Stimulated activated memory B cell treated with anti-CD40 and anti-IgM and Interleukin-4, amounts not matched to agents 10 μg/mL and 1 μg/mL and 100 μg/mL, for 72 hours (primary cell): Measurements from ENCODE around the gene KRTAP10-1.

Source experiments
- ATAC-seq: fragments of 150-1000 bp; cut with Tn5 transposase; 2 replicates; pipeline ENCODE4 v1.10.0; 2021
- H3K27ac Mint-ChIP-seq: one replicate; pipeline ENCODE4 v1.8.0; 2022; ENCODE audit warnings: mild to moderate bottlenecking, mixed read lengths
- H3K27me3 Mint-ChIP-seq: one replicate; pipeline ENCODE4 v1.8.0; 2022; ENCODE audit warnings: mixed read lengths
- H3K36me3 Mint-ChIP-seq: one replicate; pipeline ENCODE4 v1.8.0; 2022; ENCODE audit warnings: mixed read lengths
- H3K4me1 Mint-ChIP-seq: one replicate; pipeline ENCODE4 v1.8.0; 2022; ENCODE audit warnings: mixed read lengths
- H3K4me3 Mint-ChIP-seq: one replicate; pipeline ENCODE4 v1.8.0; 2022; ENCODE audit warnings: mild to moderate bottlenecking, moderate library complexity, mixed read lengths
- H3K9me3 Mint-ChIP-seq: one replicate; pipeline ENCODE4 v1.8.0; 2022; ENCODE audit warnings: mixed read lengths

The KRTAP10-1 gene

DNA sequence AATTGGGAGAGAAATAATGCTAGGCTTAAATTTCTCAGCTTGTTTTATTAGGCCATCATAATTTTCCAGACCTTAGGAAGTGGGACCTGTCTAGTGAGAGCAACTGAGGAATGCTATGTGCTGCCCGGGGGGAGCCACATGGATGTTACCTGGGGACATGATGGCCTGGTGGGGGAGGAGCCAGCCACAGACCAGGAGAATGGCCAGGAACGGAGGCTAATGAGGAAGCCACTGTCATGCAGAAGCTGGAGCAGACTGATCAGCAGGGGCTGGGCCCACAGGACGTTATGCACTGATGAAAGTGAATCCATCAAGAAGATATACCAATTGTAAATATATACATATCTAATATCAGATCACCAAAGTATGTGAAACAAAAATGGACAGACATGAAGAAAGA, 4.6 kb upstream of the KRTAP10-1 start:
- Mint-ChIP-seq H3K4me3 (no peak overlapping the region), H3K27me3 (peaks cover 41% of the 10 kb centered on the region), H3K27ac (no peak overlapping the region), H3K4me1 (peaks cover 9% of the 10 kb centered on the region), H3K9me3 (peaks cover 18% of the 10 kb centered on the region), H3K36me3 (peaks cover 12% of the 10 kb centered on the region)
- ATAC-seq: no peak

DNA sequence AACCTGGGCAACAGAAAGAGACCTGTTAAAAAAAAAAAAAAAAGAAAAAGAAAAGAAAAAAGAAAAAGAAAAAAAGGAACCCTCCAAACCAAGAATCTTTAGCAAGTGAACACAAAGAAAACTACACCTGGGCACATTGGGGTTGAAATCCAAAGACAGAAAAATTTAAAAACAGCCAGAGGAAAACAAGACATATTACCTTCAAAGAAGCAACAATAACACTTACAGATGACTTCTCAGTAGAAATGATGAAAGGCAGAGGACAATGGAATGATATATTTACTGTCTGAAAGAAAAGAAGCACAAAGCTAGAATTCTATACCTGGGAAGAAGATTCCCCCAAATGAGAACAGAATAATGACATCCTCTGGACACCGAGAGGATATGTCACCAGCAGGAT, 2.7 kb upstream of the KRTAP10-1 start:
- Mint-ChIP-seq H3K9me3 (peaks cover 17% of the 10 kb centered on the region), H3K4me1 (peaks cover 7% of the 10 kb centered on the region), H3K4me3 (no peak overlapping the region), H3K36me3 (peaks cover 12% of the 10 kb centered on the region), H3K27ac (no peak overlapping the region), H3K27me3 (peaks cover 41% of the 10 kb centered on the region)
- ATAC-seq: no peak

DNA sequence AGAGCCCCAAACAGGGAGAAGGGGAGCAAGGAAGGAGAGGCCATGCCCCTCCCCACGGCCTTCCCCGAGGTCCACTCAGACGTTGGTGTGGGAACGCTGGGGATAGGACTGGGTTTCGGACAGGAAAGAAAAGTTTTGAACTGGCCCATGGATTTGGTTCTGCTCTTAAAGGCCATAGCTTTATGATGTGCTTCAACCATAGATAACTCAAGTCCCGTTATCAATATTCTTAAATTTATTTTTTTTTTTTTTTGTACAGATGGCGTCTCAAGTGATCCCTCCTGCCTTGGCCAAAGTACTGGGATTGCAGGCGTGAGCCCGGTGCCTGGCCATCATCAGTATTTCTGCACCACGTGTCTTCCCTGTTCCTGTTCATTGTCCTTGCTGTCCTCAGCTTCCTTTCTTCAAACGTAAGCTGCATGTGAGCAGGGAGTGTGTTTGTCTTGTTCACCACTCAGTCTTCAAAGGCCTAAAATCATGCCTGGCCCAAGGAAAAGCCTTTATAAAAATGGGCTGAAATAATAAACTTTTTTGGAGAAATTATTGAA, 820 bp upstream of the KRTAP10-1 start:
- Mint-ChIP-seq H3K27ac (no peak overlapping the region), H3K27me3 (peaks cover 37% of the 10 kb centered on the region), H3K4me3 (no peak overlapping the region), H3K4me1 (no peaks in the 10 kb centered on the region), H3K9me3 (peaks cover 5% of the 10 kb centered on the region), H3K36me3 (no peaks in the 10 kb centered on the region)
- no peak for ATAC-seq

DNA sequence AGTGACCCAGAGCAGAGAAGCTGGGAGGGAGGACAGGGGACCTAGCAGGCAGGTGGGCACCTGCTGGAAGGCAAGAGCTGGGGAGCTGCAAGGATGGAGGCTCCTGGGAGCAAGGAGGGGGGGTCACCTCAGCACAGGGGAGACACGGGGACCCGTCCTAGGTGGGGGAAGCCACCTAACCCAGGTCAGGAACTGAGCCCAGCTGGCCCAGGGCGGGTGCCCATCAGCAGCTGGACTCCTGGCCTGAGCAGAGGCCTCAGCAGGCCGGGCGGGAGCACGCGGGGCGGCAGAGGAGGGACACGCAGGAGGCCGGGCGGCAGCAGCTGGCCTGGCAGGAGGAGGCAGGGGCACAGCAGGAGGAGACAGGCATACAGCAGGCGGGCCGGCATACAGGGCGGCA, 949 bp downstream of the KRTAP10-1 start:
- H3K27me3 Mint-ChIP-seq: peaks cover 37% of the 10 kb centered on the region

DNA sequence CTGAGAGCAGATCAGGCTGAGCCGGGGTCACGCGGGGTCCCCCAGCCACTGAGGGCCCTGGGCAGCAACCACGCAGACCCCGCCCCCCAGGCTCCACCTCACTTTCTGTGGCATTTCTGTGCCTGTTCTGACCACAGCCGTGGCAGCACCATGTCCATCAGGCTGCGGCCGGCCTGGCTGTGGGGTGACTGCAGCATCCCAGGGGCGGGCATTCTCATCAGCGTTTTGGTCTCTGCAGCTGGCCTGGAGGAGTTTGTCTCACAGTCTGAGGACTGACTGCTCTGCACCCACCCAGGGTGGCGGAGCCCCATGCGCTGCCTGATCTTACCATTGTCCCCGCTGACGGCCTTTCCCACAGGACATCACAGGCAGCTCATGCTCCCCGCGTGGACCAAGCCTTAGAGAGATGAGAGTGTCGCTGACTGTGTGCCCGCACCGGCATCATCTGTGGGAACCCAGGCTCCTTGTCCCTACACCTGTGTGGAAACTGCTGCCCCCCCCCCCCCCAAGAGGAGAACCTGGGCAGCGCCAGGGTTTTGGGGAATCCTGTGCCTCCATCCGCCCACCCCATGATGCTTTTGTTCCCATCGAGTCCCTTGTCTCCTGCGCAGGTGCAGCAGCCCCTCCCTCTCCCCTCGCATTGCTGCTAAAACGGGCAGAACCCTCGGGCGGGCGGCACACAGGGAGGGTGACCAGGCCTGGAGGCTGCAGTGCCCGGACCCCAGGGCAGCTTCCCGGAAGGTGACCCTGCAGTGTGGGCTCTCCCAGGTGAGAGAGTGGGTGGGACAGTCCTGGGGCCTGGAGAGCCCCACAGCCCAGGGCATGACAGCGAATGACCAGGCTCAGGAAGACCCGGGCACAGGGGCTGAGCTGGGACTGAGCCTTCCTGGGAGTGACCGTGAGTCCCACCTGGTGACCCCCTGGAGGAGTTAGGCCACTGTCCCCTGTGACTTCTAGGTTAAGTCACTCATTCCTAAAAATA, 1.8 kb downstream of the KRTAP10-1 start:
- H3K4me3 Mint-ChIP-seq: no peak overlapping the region
- no peaks in the 10 kb centered on the region for H3K9me3 Mint-ChIP-seq
- H3K4me1 Mint-ChIP-seq: no peaks in the 10 kb centered on the region
- peak; percentile 21 for ATAC-seq
- H3K27ac Mint-ChIP-seq: no peak overlapping the region
- peaks cover 37% of the 10 kb centered on the region for H3K27me3 Mint-ChIP-seq
- H3K36me3 Mint-ChIP-seq: no peaks in the 10 kb centered on the region

More for the DNA sequence above, 949 bp downstream of the KRTAP10-1 start:
- ATAC-seq: no peak
- Mint-ChIP-seq H3K9me3 (no peaks in the 10 kb centered on the region), H3K4me3 (no peak overlapping the region), H3K27ac (no peak overlapping the region), H3K4me1 (no peaks in the 10 kb centered on the region), H3K36me3 (no peaks in the 10 kb centered on the region)

DNA sequence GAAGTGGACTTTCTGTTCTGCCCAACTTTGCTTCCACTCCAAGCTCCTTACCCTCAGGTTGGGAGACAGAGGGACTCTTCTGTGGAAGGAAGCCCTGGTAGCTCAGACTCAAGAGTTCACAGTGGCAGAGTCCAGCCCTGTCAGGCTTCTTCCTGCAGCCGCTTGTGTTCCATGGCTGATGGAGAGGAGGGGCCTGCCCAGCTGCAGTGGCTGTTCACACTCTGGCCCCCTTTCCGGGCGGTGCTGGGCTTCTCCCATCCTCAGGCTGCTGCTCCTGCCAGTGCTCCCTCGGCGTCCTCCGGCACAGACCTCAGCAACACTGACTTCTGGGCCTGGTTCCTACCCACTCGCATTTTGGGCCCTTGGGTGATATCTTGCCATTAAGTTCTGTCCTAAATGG, 4.0 kb downstream of the KRTAP10-1 start:
- Mint-ChIP-seq H3K4me1 (no peaks in the 10 kb centered on the region), H3K27me3 (peaks cover 51% of the 10 kb centered on the region), H3K27ac (no peak overlapping the region), H3K36me3 (no peaks in the 10 kb centered on the region), H3K4me3 (no peak overlapping the region), H3K9me3 (no peaks in the 10 kb centered on the region)
- no peak for ATAC-seq

DNA sequence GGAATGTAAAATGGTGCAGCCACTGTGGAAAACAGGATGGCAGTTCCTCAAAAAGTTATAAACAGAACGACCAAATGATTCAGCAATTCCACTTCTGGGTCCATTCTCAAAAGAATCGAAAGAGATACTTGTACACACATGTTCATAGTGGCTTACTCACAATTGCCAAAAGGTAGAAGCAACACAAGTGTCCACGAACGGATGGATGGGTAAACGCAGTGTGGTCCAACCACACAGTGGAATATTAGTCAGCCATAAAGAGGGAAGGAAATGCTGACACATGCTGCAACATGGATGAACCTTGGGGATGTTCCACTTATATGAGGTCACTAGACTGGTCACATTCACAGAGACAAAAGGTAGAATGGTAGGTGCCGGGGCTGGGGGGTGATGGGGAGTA, 5.3 kb downstream of the KRTAP10-1 start:
- Mint-ChIP-seq H3K4me3 (no peak overlapping the region), H3K4me1 (no peaks in the 10 kb centered on the region), H3K9me3 (no peaks in the 10 kb centered on the region), H3K27ac (no peak overlapping the region), H3K27me3 (peaks cover 55% of the 10 kb centered on the region), H3K36me3 (no peaks in the 10 kb centered on the region)
- ATAC-seq: no peak

DNA sequence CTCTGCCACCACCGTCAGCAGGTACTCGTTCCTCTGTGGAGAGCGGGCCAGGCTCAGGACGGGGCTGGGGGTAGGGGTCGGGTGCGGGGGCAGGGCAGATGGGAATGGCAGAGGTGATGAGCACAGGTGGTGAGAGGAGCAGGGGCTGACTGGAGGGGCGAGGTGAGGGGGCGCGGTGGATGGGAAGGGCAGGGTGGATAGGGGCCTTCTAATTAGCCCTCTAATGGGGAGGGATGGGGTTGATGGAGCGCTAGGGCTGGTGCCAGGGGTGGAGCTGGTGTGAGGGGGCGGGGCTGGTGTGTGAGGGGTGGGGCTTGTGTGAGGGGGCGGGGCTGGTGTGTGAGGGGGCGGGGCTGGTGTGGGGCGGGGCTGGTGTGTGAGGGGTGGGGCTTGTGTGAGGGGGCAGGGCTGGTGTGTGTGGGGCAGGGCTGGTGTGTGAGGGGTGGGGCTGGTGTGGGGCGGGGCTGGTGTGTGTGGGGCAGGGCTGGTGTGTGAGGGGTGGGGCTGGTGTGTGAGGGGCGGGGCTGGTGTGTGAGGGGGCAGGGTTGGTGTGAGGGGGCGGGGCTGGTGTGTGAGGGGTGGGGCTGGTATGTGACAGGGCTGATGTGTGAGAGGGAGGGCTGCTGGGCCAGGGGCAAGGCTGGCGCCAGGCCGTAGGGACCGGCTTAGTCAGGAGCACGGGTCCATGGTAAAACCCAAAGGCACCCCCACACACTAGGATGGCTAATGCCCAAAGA, 5.9 kb downstream of the KRTAP10-1 start:
- Mint-ChIP-seq H3K4me1 (no peaks in the 10 kb centered on the region), H3K27ac (no peak overlapping the region), H3K9me3 (no peaks in the 10 kb centered on the region), H3K27me3 (peaks cover 55% of the 10 kb centered on the region), H3K4me3 (no peak overlapping the region), H3K36me3 (no peaks in the 10 kb centered on the region)
- no peak for ATAC-seq

DNA sequence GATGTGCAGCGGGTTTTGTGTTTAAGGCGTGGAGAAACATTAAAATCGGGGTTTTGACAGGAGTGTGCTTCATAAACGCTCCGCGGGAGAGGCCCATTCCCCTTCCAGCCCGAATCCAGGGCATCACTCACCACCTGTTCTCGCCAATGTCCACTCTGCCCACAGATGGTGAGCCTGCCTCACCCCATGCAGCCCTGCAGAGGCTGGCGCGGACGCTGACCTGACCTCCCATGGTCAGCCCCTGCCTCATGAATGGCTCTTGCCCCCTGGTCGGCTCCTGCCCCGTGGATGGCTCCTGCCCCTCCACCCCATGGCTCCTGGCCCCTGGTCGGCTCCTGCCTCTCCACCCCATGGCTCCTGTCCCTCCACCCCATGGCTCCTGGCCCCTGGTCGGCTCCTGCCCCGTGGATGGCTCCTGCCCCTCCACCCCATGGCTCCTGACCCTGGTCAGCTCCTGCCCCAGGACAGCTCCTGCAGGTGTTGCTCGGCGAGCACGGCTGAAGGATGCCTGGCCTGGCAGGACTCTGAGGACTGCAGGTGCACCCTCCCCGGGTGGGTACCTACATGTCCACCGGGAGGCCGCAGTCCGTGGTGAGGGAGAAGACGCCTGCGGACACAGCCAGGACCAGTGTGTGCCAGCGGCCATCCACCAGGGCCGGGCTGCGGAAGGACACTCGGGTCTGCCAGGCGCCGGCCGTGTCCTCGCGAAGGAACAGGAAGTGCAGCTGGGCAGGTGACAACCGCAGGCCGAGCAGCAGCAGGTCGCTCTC, 6.7 kb downstream of the KRTAP10-1 start:
- no peak overlapping the region for H3K4me3 Mint-ChIP-seq

DNA sequence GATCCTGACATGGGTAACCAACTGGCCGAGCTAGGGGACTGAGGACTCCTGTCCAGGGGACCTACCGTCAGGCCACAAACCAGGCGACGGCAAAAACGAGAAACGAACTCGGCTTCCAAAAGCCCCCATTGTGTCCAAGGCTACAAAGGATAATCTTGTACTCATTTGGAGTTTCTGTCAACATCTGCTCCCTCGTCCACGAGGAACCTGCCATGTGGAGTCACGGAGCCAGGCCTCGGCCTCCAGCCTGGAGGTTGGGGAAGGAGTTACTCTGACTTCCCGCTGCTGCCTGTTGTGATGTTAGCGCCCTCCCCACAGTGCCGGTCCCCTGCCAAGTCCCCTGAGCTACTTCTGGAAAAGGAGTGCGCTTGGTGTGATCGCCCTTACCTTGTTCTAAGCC, 7.3 kb downstream of the KRTAP10-1 start:
- H3K36me3 Mint-ChIP-seq: no peaks in the 10 kb centered on the region
- H3K4me1 Mint-ChIP-seq: no peaks in the 10 kb centered on the region
- no peak overlapping the region for H3K4me3 Mint-ChIP-seq
- ATAC-seq: no peak
- peaks cover 46% of the 10 kb centered on the region for H3K27me3 Mint-ChIP-seq
- H3K9me3 Mint-ChIP-seq: no peaks in the 10 kb centered on the region
- no peak overlapping the region for H3K27ac Mint-ChIP-seq

More for the DNA sequence above, 6.7 kb downstream of the KRTAP10-1 start:
- no peak for ATAC-seq
- peaks cover 52% of the 10 kb centered on the region for H3K27me3 Mint-ChIP-seq
- H3K36me3 Mint-ChIP-seq: no peaks in the 10 kb centered on the region
- H3K9me3 Mint-ChIP-seq: no peaks in the 10 kb centered on the region
- no peaks in the 10 kb centered on the region for H3K4me1 Mint-ChIP-seq
- no peak overlapping the region for H3K27ac Mint-ChIP-seq

DNA sequence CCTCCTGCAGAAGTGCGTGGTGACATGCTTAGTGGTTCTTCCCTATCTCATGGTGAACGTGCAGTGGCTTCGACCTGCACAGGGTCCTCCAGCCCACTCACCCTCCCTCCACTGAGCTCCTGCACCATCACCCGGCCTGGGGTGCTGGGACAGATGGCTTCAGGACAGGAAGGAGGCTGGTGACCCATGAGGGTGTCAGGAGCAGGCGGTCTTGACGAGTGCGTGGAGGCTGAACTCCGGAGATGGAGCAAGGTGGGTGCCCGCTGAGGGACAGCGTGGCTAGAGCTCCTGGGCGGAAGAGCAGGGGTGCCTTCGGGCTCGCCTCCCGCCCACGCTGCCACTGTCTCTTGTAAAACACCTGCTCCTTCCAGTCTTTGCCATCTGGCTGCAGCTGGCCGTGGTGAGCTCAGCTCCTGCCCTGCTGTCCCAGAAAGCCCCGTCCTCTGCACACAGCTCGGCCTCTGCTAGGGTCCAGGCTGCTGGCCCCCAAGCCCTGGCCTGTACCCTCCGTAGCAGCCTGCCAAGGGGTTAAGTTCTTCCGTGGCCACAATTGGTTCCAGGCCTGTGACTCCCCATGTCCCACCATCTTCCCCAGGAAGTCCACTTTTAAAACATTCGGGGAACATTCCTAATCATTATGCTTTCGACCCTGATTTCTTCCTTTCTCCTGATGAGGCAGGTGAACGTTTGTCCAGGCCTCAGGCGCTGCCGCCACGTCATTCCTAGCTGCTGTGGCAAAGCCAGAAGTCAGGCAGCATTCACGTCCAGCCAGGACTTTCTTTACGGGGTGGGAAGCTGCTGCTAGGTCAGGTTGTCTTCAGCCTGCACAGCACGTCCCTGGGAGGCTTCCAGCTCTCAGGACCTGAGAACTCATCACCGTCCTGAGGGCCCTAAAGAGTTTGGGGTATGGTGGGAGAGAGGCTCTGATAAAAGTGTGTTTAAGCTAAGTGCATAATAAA, 8.1 kb downstream of the KRTAP10-1 start:
- Mint-ChIP-seq H3K27ac (no peak overlapping the region), H3K4me3 (no peak overlapping the region), H3K9me3 (no peaks in the 10 kb centered on the region), H3K27me3 (peaks cover 38% of the 10 kb centered on the region), H3K4me1 (no peaks in the 10 kb centered on the region), H3K36me3 (no peaks in the 10 kb centered on the region)
- ATAC-seq: no peak

DNA sequence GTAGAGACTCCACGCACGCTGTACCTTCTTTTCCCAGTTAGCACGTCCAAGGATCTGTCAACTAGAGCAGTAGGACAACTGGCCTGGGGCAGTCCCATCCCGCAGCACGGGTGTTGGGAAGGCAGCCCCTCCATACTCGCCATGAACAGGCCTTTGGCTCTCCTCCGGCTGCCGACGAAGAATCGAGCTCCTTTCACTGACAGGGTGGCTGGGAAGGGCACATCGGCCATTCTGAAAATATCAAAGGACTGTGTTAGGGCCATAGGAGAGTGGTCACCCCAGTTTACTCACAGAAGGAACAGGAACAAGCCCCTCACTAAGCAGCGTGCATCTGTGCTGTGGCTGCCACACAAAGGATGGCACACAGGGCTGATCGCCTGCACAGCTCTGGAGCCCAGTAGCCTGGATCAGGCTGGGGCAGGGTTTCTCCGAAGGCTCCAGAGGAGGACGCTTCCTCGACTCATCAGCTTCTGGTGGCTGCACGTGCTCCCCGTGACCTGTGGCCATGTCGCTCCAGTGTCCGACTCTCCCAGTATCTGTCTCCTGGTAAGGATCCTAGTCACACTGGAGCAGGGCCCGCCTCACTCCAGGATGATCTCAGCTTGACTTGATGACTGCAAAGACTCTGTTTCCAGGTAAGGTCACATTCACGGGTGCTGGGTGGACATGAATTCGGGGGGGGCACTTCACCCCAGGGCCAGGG, 8.9 kb downstream of the KRTAP10-1 start:
- Mint-ChIP-seq H3K4me3 (no peak overlapping the region), H3K36me3 (no peaks in the 10 kb centered on the region), H3K4me1 (no peaks in the 10 kb centered on the region), H3K27me3 (peaks cover 37% of the 10 kb centered on the region), H3K9me3 (no peaks in the 10 kb centered on the region), H3K27ac (no peak overlapping the region)
- ATAC-seq: no peak

DNA sequence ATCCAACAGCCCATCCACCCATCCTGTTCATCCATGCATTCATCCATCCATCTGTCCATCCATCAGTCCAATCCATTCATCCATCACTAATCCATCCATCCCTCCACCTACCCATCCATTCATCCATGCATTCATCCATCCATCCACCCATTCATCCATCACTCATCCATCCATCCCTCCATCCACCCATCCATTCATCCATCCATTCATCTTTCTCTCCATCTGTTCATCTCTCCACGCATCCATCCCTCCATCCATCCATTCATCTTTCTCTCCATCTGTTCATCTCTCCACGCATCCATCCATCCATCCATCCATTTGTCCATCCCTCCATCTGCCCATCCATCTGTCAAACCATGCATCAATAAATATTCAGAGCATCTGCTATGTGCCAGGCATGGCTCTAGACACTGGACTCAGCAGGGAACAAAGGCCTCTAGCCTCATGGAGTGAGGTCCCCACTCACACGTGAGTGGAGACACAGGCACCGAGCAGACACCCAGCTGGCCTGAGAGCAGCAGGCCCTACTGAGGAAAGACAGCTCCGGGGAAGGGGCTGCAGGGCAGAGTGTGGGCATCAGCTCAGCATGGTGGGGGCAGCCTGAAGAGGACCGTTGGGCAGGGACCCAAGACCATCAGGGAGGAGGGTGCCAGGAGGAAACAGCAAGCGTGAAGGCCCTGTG, 9.6 kb downstream of the KRTAP10-1 start:
- Mint-ChIP-seq H3K36me3 (no peaks in the 10 kb centered on the region), H3K27me3 (peaks cover 37% of the 10 kb centered on the region), H3K4me3 (no peak overlapping the region), H3K9me3 (no peaks in the 10 kb centered on the region), H3K27ac (no peak overlapping the region), H3K4me1 (no peaks in the 10 kb centered on the region)
- no peak for ATAC-seq
